GM21576 (cell line): Measurements from ENCODE around the gene ZMYND11.
A peak's percentile ranks its signal among the peaks of the same experiment; 100 is the strongest.

Experiments used
- ATAC-seq: cut with Tn5 transposase; IDR thresholded peaks from one replicate; pipeline ENCODE4 v1.9.1; 2021; ENCODE audit warnings: mild to moderate bottlenecking, moderate library complexity; ENCODE audit not compliant: unreplicated experiment

Gene ZMYND11

GRCh38 chr10:135132-135600, at the start of gene ZMYND11:
Gene ZMYND11 (plus strand): TSS chr10:135455. CDS start chr10:180013, 44,558 bp downstream.
- peak; percentile 33 for ATAC-seq

GRCh38 chr10:86031-86430, 49.2 kb upstream of the ZMYND11 start:
- no peak for ATAC-seq

GRCh38 chr10:87177-88080, 47.8 kb upstream of the ZMYND11 start:
- ATAC-seq: no peak

GRCh38 chr10:88253-88652, 47.0 kb upstream of the ZMYND11 start:
- ATAC-seq: no peak

- ATAC-seq: no peak
These were observed 46.0 kb upstream of the ZMYND11 start for GRCh38 chr10:89248-89647.

GRCh38 chr10:90161-90560, 45.1 kb upstream of the ZMYND11 start:
- no peak for ATAC-seq

GRCh38 chr10:91313-91712, 43.9 kb upstream of the ZMYND11 start:
- ATAC-seq: no peak

GRCh38 chr10:92153-92552, 43.1 kb upstream of the ZMYND11 start:
- no peak for ATAC-seq

- ATAC-seq: no peak
These were observed 42.4 kb upstream of the ZMYND11 start for GRCh38 chr10:92846-93245.

GRCh38 chr10:94613-95012, 40.6 kb upstream of the ZMYND11 start:
- ATAC-seq: no peak

- no peak for ATAC-seq
These were observed 39.7 kb upstream of the ZMYND11 start for GRCh38 chr10:95356-96115.

GRCh38 chr10:96466-96865, 38.8 kb upstream of the ZMYND11 start:
- no peak for ATAC-seq

GRCh38 chr10:104416-104815, 30.8 kb upstream of the ZMYND11 start:
- no peak for ATAC-seq

GRCh38 chr10:104862-105565, 30.2 kb upstream of the ZMYND11 start:
- no peak for ATAC-seq

- ATAC-seq: no peak
These were observed 29.4 kb upstream of the ZMYND11 start for GRCh38 chr10:105806-106205.

- no peak for ATAC-seq
These were observed 28.5 kb upstream of the ZMYND11 start for GRCh38 chr10:106740-107139.

- no peak for ATAC-seq
These were observed 23.0 kb upstream of the ZMYND11 start for GRCh38 chr10:112246-112645.

GRCh38 chr10:124874-125273, 10.4 kb upstream of the ZMYND11 start:
- ATAC-seq: no peak

- ATAC-seq: peak; percentile 94
These were observed 7.4 kb upstream of the ZMYND11 start for GRCh38 chr10:127612-128432.

- ATAC-seq: no peak
These were observed 5.4 kb upstream of the ZMYND11 start for GRCh38 chr10:129810-130209.
